ENCODE results near the gene MUSK.
A peak's percentile ranks its signal among the peaks of the same experiment; 100 is the strongest.

Gene MUSK

GRCh38 chr9:110700953-110701352 lies 32.4 kb downstream of the MUSK start:
- DNase-seq = no peak

- no peak for DNase-seq
Measured at GRCh38 chr9:110703669-110704068, 35.1 kb downstream of the MUSK start.

GRCh38 chr9:110707419-110707818 lies 38.8 kb downstream of the MUSK start:
- DNase-seq = peak; percentile 35

DNA sequence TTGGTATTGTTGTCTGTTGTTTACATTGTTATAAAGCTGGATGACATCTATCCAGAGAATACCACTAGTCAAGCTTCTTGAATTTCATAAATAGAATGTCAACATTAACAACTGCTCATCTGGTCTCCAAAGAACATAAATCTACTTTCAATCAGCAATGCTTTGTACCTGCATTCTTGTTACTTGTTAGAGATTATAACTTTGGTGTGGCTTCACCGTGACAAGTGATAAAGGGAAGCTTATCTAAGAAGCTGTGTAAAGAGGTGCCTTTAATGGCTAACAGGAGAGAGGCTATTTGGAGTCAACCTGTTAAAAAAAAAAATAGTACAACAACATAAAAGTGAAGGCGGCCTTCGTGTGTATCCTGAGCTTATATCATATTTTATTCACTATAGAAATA lies 41.8 kb downstream of the MUSK start:
- no peak for DNase-seq

DNA sequence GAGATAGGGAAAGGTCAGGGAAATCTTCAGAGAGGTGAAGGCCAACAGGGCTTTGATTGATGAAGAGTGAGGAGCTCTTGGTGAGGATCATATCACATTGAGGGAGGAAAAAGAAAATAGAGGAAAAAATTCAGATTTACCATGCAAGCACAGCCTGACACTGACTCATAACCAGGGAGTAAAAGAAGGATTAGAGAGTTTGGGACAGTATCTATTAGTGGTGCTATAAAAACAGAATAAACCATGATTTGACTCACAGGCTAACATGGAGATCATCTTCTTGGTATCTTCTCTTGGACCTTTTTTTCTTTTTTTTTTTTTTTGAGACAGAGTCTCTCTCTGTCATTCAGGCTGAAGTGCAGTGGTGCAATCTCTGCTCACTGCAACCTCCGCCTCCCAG lies 44.4 kb downstream of the MUSK start:
- no peak for DNase-seq

GRCh38 chr9:110714314-110714713 lies 45.7 kb downstream of the MUSK start:
- DNase-seq = peak; percentile 5

DNA sequence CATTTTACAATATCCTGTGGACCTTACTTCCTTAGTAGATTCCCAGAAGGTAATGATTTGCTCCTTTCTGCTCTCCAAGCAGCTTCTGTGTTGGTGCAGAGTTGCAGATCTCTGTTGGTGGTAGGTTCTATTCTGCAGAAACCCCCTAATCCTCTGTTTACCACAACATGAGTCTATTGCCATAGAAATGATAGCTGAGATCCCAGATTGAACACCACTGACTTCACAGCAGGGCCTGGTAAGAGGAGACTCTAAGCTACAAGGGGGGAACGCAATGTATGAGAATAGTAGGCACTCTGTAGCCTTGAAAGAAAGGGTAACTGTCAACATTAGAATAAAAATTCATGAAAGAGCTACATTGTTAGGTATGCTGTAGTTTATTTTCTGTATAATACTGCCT lies 59.5 kb downstream of the MUSK start:
- no peak for DNase-seq

DNA sequence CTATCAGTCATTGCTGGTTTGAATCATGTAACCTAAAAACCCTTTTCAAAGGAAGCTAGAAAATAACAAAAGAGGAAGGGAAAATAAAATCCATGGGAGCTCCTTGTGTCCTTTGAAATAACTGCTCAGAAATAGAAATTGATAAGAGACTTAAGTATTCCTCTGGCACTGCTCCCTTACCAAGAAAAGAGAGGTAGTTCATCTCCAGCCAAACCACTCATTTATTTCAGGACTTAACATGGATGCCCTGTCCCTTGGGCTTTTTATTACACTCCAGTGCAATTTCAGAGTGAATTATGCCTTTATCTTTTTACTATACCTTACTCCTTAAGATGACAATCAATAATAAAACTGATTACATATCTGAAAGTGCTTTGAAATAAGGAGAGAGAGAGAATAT lies 61.0 kb downstream of the MUSK start:
- no peak for DNase-seq

GRCh38 chr9:110731437-110732028 lies 62.9 kb downstream of the MUSK start:
- DNase-seq = no peak

DNA sequence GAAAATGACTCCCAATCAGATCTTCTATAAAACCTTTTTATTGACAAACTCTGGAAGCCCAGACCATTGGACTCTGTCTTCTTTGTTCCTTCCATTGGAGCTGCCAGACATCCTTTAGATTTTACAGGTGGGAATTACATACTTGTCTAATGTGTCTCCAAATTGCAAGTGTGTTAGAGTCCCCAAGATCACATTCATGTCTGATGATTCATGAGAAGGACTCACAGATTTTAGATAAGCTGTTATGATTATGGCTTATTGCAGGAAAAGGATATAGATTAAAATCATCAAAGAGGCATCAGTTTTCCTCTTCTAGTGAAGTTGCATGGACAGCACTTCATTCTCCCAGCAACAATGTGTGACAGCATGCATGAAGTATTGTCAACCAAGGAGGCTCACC lies 70.4 kb downstream of the MUSK start:
- no peak for DNase-seq

DNA sequence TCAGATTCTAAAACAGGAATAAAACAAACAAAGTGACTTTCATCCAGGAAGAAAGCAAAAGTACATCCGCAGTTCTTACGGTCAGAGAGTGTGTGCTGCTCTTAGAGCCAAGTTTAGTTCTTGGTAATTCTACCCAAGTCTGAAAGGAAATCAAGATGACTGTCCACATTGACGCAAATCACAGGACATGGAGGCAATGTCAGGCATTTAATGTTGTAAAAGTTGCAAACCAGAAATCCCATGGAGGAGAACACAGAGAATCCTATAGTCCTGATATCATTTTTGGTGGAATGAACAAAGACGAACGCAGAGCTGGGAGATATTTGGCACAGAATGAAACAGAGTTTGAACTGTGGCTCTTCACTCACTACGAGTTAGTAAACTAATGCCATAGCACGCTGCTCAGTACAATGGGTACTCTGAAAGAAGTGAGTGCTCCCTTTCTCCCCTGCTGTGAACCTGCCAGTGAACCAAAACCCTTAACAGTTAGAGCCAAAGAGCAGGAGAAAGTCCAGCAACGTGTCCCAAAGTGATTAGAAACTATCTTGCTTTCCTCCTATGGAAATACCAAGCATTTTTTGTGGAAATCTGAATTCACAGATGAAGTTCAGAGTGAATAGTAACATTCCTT lies 74.3 kb downstream of the MUSK start:
- peak; percentile 24 for DNase-seq

DNA sequence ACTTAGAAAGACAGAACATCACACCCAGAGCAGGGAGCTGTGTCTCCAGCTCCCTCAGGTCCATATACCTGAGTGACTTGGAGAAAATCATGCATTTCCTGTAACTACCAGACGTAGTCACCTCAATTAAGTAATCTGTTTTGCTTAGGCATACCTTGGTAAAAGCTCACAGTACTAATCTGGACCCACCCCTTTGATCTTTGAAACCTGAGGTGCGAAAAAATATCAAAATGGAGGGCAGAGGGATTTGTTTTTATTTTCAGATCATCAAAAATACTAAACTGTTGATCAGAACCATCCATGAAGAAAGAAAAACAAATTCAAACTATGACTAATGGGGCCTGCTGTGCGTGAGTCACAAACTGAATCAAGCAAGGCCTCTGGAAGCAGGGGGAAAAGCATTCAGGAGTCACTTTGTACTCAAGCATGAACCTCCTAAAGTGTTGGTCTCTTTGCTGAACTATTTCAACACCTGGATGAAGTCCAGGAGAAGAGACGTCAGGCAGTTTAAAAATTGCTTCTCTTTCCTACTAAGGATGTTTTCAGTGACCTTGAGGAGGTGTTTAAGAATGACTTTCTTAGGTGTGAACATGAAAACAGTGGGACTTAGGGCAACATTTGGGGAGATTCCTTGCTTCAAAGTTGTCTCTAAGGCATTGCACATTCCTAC lies 76.3 kb downstream of the MUSK start:
- DNase-seq = peak; percentile 11

DNA sequence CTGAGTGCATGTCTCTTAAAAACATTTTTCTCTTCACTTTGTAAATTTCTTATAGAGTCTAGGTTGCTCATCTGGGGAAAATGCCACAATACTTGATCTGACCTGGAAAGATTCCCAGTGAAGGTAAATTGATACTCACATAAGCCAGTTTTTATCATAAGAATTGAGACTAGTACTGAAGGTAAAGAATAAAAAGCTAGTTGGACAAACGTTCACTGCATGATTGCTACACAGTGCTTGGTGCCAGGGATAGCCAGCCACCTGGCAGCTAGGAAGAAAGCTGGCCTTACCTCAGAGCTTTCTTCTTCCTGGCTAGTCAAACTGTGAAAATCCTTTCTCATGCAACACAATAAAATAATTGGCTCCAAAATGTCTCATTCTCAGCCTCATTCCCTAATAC lies 77.1 kb downstream of the MUSK start:
- DNase-seq = no peak

DNA sequence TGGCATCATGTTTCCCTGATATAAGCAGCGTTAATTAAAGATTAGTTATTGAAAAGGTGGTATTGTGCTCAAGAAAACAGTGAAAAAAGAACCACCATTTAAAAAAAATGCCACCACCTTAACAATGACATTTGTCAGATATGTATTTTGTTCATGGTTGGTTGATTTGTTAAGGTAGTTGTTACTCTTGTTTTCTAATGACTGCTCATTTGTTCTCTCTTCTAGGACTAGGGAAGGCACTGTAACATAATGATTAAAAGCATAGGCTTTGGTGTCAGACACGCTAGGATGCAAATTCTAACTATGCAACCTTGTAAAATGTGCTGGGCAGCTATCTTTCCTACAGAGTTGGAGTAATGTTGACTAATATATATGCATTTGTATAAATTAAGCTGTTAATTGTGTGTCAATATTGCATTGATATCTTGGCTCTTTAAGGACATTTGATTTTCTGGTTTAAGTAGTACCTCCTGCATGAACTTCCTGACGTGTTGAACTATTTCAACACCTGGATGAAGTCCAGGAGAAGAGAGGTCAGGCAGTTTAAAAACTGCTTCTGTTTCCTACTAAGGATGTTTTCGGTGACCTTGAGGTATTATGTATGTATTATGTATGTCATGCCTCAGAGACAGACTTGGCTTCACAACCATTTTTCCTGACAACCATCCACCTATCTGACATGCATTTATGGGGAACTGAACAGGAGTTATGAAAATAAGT lies 77.8 kb downstream of the MUSK start:
- no peak for DNase-seq

DNA sequence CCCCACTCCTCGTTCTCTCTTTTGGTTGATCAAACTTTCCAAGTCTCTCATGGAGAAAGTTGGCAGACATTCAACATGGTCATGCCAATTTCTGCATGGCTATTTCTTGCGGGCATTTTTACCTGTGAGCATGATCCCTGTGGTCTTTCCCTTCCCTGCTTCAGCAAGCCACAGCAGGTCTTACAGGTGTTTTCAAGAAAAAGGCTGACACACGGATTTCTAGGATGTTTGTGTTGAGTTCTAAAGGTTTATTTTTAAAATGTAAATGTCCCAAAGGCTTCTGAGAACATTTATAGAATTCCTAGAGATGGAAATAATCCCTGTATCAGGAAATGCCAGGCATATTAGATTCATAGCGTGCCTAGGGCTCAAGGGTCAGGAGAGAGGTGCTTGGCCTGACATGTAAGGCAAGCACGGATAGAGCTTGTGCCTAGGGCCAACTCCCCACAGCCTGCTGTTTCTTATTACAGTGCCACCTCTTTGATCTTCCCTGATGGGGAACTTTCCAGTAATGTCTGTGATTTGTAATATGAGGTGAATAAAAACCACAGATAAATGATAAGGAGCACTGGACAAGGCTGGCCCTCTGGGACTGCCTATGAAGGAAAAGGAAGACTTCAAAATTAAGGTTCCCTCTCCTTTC lies 79.8 kb downstream of the MUSK start:
- DNase-seq = no peak

GRCh38 chr9:110750272-110750671 lies 81.7 kb downstream of the MUSK start:
- DNase-seq = no peak

- DNase-seq = no peak
Measured at GRCh38 chr9:110751971-110752370, 83.4 kb downstream of the MUSK start.

GRCh38 chr9:110752766-110753165 lies 84.2 kb downstream of the MUSK start:
- DNase-seq = peak; percentile 5

- DNase-seq = peak; percentile 16
Measured at GRCh38 chr9:110753731-110754231, 85.2 kb downstream of the MUSK start.

DNA sequence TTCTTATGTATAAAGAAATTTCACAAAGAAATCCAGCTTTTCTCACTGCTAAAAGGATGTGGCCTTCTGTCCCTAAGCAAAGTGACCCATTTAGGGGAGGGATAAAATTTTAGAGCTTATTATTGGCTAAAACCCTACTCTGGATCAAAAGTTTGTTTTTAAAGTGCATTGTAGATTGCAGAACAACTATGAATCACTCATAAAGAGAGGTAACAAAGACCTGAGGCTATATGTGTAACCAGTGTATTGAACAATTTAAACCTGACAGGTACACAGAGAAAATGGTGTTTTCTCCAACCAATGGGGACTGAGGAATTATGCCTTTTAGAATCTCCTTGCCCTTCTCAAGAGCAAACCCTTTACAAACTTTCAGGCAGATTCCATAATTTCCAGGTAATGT lies 86.6 kb downstream of the MUSK start:
- DNase-seq = no peak

DNA sequence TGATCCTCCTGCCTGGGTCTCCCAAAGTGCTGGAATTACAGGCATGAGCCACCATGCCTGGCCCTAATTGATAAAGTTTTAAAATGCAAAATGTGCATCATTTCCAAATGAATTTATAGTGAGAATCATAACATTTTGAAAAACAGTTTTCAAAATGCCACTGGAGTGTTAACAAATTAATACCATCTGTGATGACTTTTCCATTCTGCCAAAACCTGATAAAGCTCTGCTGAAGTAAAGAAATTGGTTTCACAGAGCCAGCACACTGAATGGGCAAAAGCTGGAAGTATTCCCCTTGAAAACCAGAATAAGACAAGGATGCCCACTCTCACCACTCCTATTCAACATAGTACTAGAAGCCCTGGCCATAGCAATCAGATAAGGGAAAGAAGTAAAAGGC lies 89.6 kb downstream of the MUSK start:
- no peak for DNase-seq

DNA sequence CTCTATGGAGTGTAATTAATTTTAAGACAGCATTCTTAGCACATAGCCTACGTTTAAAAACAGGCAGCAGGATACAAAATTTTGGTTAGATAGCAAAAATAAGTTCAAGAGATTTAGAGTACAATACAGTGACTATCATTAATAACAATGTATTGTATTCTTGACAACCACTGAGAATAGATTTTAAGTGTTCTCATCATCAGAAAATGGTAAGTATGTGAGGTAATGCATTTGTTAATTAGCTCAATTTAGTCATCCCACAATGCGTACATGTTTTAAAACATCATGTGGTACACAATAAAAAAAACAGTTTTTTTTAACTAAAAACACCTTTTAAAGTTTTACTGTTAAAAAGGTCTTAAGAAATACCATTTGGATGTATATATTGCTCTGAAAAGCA lies 94.2 kb downstream of the MUSK start:
- DNase-seq = no peak

DNA sequence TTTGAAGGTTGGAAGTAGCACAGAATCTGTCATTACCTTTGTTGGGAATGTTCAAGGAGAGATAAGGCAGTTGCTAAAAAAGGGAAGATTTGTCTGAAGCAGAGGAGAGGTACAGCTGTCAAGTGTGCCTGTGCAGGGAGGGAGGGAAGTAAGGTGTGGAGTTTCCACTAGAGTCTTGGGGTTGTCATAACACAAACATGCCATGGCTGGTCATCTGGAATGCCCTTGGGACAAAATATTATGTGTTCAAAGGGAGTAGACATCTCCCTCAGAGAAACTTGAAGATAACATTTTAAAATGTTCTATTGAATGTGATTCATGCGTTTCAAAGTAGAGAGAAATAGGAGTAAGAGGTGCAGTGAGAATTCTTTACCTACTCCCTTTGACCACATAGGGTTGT lies 95.0 kb downstream of the MUSK start:
- DNase-seq = no peak
